GM19395 (cell line): Measurements from ENCODE around the gene G6PC3.
A peak's percentile ranks its signal among the peaks of the same experiment; 100 is the strongest.

ENCODE experiments used
- ATAC-seq: cut with Tn5 transposase; IDR thresholded peaks from one replicate; pipeline ENCODE4 v1.9.1; 2021; ENCODE audit warnings: mild to moderate bottlenecking, moderate library complexity; ENCODE audit not compliant: unreplicated experiment

G6PC3 gene

GRCh38 chr17:44121997-44122815, 51.7 kb downstream of the G6PC3 start:
- no peak for ATAC-seq

GRCh38 chr17:44122816-44123355, 52.4 kb downstream of the G6PC3 start:
- ATAC-seq, result peak; percentile 21

- ATAC-seq, result peak; percentile 81
Measured at GRCh38 chr17:44123356-44124117, 53.0 kb downstream of the G6PC3 start, which contains the start of gene HDAC5. Gene HDAC5 (minus strand): TSS chr17:44123641. CDS start chr17:44117515, 6,126 bp downstream.

GRCh38 chr17:44124118-44124438, 53.5 kb downstream of the G6PC3 start:
- no peak for ATAC-seq
